H1 (cell line): Measurements from ENCODE around the gene SPOCK2. TPM values are rescaled to one million over a fixed set of nuclear protein-coding genes. Genes with fewer than 3 reads are reported as not detected.

Experiments
- CTCF ChIA-PET: fragments of 300-600 bp; sonication (Branson Sonifier 250); formaldehyde crosslinking; loops from one replicate; lab custom pipeline; 2021; ENCODE audit not compliant: partially characterized antibody; lab: Charles Lee
- POLR2A ChIA-PET: fragments of 300-600 bp; sonication (Branson Sonifier 250); formaldehyde crosslinking; loops from one replicate; lab custom pipeline; 2021; ENCODE audit warnings: inconsistent platforms; ENCODE audit not compliant: partially characterized antibody; lab: Charles Lee
- DNase-seq, 2 experiments: peaks; one replicate each; pipeline versions ENCODE4 v3.0.0 to v3.0.0-alpha.2; 2010 to 2022; ENCODE audit warnings: low spot score in 2 of 2, low read depth in 1 of 2, mixed read lengths in 1 of 2
- FAIRE-seq: peaks from 2 replicates; lab custom pipeline; 2011; peaks lifted over from hg19 to GRCh38; lab: Jason Lieb, UNC
- H2AFZ ChIP-seq: 2 replicates; pipeline ENCODE4 v1.8.1; 2012; ENCODE audit warnings: low read length, inconsistent platforms
- H2AK5ac ChIP-seq: 2 replicates; pipeline ENCODE4 v1.6.1; 2013; ENCODE audit warnings: low read depth, low read length
- H2BK120ac ChIP-seq: replicated peaks from 2 replicates; pipeline ENCODE3; 2013; ENCODE audit warnings: low read depth, low read length, inconsistent platforms
- H2BK12ac ChIP-seq: 2 replicates; pipeline ENCODE4 v1.6.1; 2013; ENCODE audit warnings: low read depth, low read length
- H2BK15ac ChIP-seq: 2 replicates; pipeline ENCODE4 v1.6.1; 2013; ENCODE audit warnings: low read length
- H2BK20ac ChIP-seq: 2 replicates; pipeline ENCODE4 v1.6.1; 2013; ENCODE audit warnings: low read length
- H2BK5ac ChIP-seq: 2 replicates; pipeline ENCODE4 v1.6.1; 2013; ENCODE audit warnings: low read depth, low read length
- H3K14ac ChIP-seq: 2 replicates; pipeline ENCODE4 v1.6.1; 2013; ENCODE audit warnings: inconsistent platforms; ENCODE audit not compliant: insufficient read length
- H3K18ac ChIP-seq: 2 replicates; pipeline ENCODE4 v1.6.1; 2013; ENCODE audit warnings: low read length; ENCODE audit errors: extremely low read depth
- H3K23ac ChIP-seq: 2 replicates; pipeline ENCODE4 v1.6.1; 2013; ENCODE audit warnings: inconsistent platforms; ENCODE audit not compliant: insufficient read length
- H3K23me2 ChIP-seq: 2 replicates; pipeline ENCODE4 v1.6.1; 2013; ENCODE audit warnings: low read depth, low read length
- H3K27ac ChIP-seq: 2 replicates; pipeline ENCODE4 v1.6.1; 2011; ENCODE audit warnings: low read depth, low read length, inconsistent platforms
- H3K27me3 ChIP-seq, 4 experiments: replicated peaks in 1 of 4; 1 replicate in 1 of 4; 2 replicates in 3 of 4; pipeline versions ENCODE4 v1.6.1 to v1.8.1; 2011 to 2013; ENCODE audit warnings: low read length in 3 of 4, mild to moderate bottlenecking in 3 of 4, inconsistent platforms in 2 of 4, mixed read lengths in 2 of 4, moderate library complexity in 1 of 4; ENCODE audit not compliant: control insufficient read depth in 3 of 4, insufficient read depth in 3 of 4; ENCODE audit errors: extremely low read depth in 1 of 4
- H3K36me3 ChIP-seq, 4 experiments: 2 replicates each; pipeline versions ENCODE4 v1.6.1 to v1.8.1; 2011 to 2013; ENCODE audit warnings: mild to moderate bottlenecking in 4 of 4, low read length in 3 of 4, moderate library complexity in 2 of 4, control low read depth in 1 of 4, inconsistent platforms in 1 of 4; ENCODE audit not compliant: insufficient read depth in 4 of 4, control insufficient read depth in 2 of 4
- H3K4ac ChIP-seq: replicated peaks from 2 replicates; pipeline ENCODE3; 2013; ENCODE audit warnings: low read length, low read depth, mixed read lengths, inconsistent platforms; ENCODE audit not compliant: insufficient read length
- H3K4me1 ChIP-seq, 4 experiments: replicated peaks in 1 of 4; 1 replicate in 1 of 4; 2 replicates in 3 of 4; pipeline versions ENCODE4 v1.6.1 to v1.8.1; 2011 to 2013; ENCODE audit warnings: low read length in 3 of 4, inconsistent platforms in 2 of 4, mixed read lengths in 1 of 4; ENCODE audit not compliant: insufficient read depth in 4 of 4, control insufficient read depth in 3 of 4
- H3K4me2 ChIP-seq, 2 experiments: 2 replicates each; pipeline versions ENCODE4 v1.6.1 to v1.8.1; 2011 to 2013; ENCODE audit warnings: low read depth in 2 of 2, low read length in 2 of 2, control low read depth in 1 of 2, inconsistent platforms in 1 of 2, mild to moderate bottlenecking in 1 of 2; ENCODE audit not compliant: insufficient read depth in 1 of 2
- H3K4me3 ChIP-seq, 4 experiments: fragments of 200-600, 300-600 bp in 1 of 4; sonication (generic), shearing (Covaris generic), sonication (Bioruptor Twin) in 1 of 4; 2 replicates each; pipeline versions ENCODE4 v1.5.1 to v1.8.1; 2011 to 2016; ENCODE audit warnings: low read length in 4 of 4, low read depth in 3 of 4, control low read depth in 2 of 4, inconsistent platforms in 2 of 4, mild to moderate bottlenecking in 2 of 4, mixed read lengths in 1 of 4, moderate library complexity in 1 of 4; ENCODE audit not compliant: insufficient read depth in 2 of 4; ENCODE audit errors: extremely low read depth in 1 of 4
- H3K56ac ChIP-seq: replicated peaks from 2 replicates; pipeline ENCODE3; 2013; ENCODE audit warnings: low read depth, mild to moderate bottlenecking, mixed read lengths, low read length, inconsistent platforms; ENCODE audit not compliant: insufficient read length
- H3K79me1 ChIP-seq: 2 replicates; pipeline ENCODE4 v1.6.1; 2013; ENCODE audit warnings: low read depth, low read length, control low read depth
- H3K79me2 ChIP-seq, 2 experiments: 2 replicates each; pipeline versions ENCODE4 v1.6.1 to v1.8.1; 2012 to 2013; ENCODE audit warnings: low read length in 2 of 2, mild to moderate bottlenecking in 2 of 2, inconsistent platforms in 1 of 2; ENCODE audit not compliant: insufficient read depth in 2 of 2, control insufficient read depth in 1 of 2
- H3K9ac ChIP-seq, 4 experiments: replicated peaks in 1 of 4; 1 replicate in 1 of 4; 2 replicates in 3 of 4; pipeline versions ENCODE4 v1.6.1 to v1.8.1; 2011 to 2013; ENCODE audit warnings: low read depth in 3 of 4, low read length in 3 of 4, control low read depth in 2 of 4, mild to moderate bottlenecking in 2 of 4, moderate library complexity in 2 of 4, inconsistent platforms in 1 of 4; ENCODE audit errors: extremely low read depth in 1 of 4
- H3K9me3 ChIP-seq, 2 experiments: 2 replicates each; pipeline versions ENCODE4 v1.6.1 to v1.8.1; 2012 to 2013; ENCODE audit warnings: mild to moderate bottlenecking in 2 of 2, moderate library complexity in 2 of 2, control low read depth in 1 of 2, inconsistent platforms in 1 of 2, low read depth in 1 of 2, low read length in 1 of 2, mixed read lengths in 1 of 2; ENCODE audit not compliant: insufficient read depth in 2 of 2
- H4K20me1 ChIP-seq, 2 experiments: replicated peaks in 1 of 2; 2 replicates each; pipeline versions ENCODE3 to v1.8.1; 2011 to 2013; ENCODE audit warnings: inconsistent platforms in 2 of 2, low read length in 2 of 2, mild to moderate bottlenecking in 1 of 2; ENCODE audit not compliant: insufficient read depth in 2 of 2, control insufficient read depth in 1 of 2
- H4K5ac ChIP-seq: 2 replicates; pipeline ENCODE4 v1.6.1; 2013; ENCODE audit warnings: low read length, low read depth, mixed read lengths, inconsistent platforms; ENCODE audit not compliant: insufficient read length
- H4K8ac ChIP-seq: 2 replicates; pipeline ENCODE4 v1.8.0; 2013; ENCODE audit warnings: mild to moderate bottlenecking, moderate library complexity, low read length, inconsistent platforms; ENCODE audit not compliant: insufficient read depth; ENCODE audit errors: extremely low read depth
- H4K91ac ChIP-seq: replicated peaks from 2 replicates; pipeline ENCODE3; 2013; ENCODE audit warnings: low read length, mixed read lengths, inconsistent platforms; ENCODE audit not compliant: insufficient read length
- ASH2L ChIP-seq: fragments of 200-600, 300-600 bp; sonication (generic); IDR thresholded peaks from one replicate; pipeline ENCODE4 v1.7.1; 2017; ENCODE audit warnings: low read length
- ATF2 ChIP-seq: IDR thresholded peaks from 2 replicates; pipeline ENCODE4 v1.6.1; 2012; ENCODE audit warnings: low read length, inconsistent platforms
- CEBPB ChIP-seq: IDR thresholded peaks from 2 replicates; pipeline ENCODE4 v1.6.1; 2012; ENCODE audit warnings: low read depth, low read length
- NANOG ChIP-seq: IDR thresholded peaks from 2 replicates; pipeline ENCODE4 v1.6.1; 2011; ENCODE audit warnings: low read length, low read depth, mild to moderate bottlenecking, inconsistent platforms; ENCODE audit not compliant: insufficient read depth, poor library complexity, severe bottlenecking
- TAF1 ChIP-seq: IDR thresholded peaks from 2 replicates; pipeline ENCODE4 v1.6.1; 2011; ENCODE audit warnings: mild to moderate bottlenecking, low read depth, low read length
- WGBS, 2 experiments: shearing (Covaris generic) in 1 of 2; methylation state at CpG; one replicate each; pipeline versions ENCODE4 v1.1.6 to v1.1.7; 2013 to 2015; ENCODE audit warnings: low lambda C conversion rate in 2 of 2, mixed read lengths in 2 of 2, inconsistent platforms in 1 of 2, low coverage in 1 of 2, missing lambda C conversion rate in 1 of 2; ENCODE audit not compliant: insufficient replicate concordance in 2 of 2, insufficient coverage in 1 of 2, insufficient read length in 1 of 2; ENCODE audit errors: extremely low coverage in 1 of 2, missing lambda C conversion rate in 1 of 2; 5-methylcytosine and 5-hydroxymethylcytosine counted together
- polyA plus RNA-seq, 7 experiments: library from polyadenylated mRNA; depleted of rRNA in 3 of 7; stranded (reverse) in 5 of 7; unstranded in 2 of 7; fragments of >200 nt in 5 of 7; fragments of 200-250 nt in 2 of 7; gene quantifications; 1 replicate in 5 of 7; 2 replicates in 1 of 7; 4 replicates in 1 of 7; pipeline versions ENCODE4 v1.2.1 to v1.2.3, GENCODE V29; 2011 to 2013; ENCODE audit warnings: missing spikeins in 2 of 7, mixed read lengths in 2 of 7
- total RNA-seq: library from RNA; stranded (reverse); fragmentation: NEBNext Ultra II Directional; extraction: Animal tissue kit (Norgen Biotek cat#: 25700); gene quantifications from 2 replicates; pipeline ENCODE4 v1.2.1, GENCODE V29; 2021

Gene SPOCK2
- total and polyA plus RNA-seq, 2 of the 8 experiments (the other 6 are each of a cell fraction or from before 2014, with no cell fraction given) = 1.5 to 1.9 TPM

- no peaks in the 10 kb centered on the region for H3K79me1 ChIP-seq
- no peaks in the 10 kb centered on the region for H3K79me2 ChIP-seq
- TF ChIP-seq CEBPB = no peak
- TF ChIP-seq ATF2 = no peak
- TF ChIP-seq ASH2L = no peak
- TF ChIP-seq TAF1 = no peak
- no peak for TF ChIP-seq NANOG
- H2AFZ ChIP-seq = no peak overlapping the region
- no peak overlapping the region for H3K56ac ChIP-seq
- H3K23me2 ChIP-seq = no peaks in the 10 kb centered on the region
- H3K18ac ChIP-seq = no peak overlapping the region
- H4K8ac ChIP-seq = no peak overlapping the region; the same call in 1 of the 2 replicates
- H3K4me3 ChIP-seq = no peak overlapping the region
- 84% methylated on average over 8 of the region's 9 CpGs; no CpG with 5 or more reads in 1 of the 2 experiments for WGBS, 2 experiments
- H3K27me3 ChIP-seq = no peaks in the 10 kb centered on the region
- peaks cover 0 to 3% of the 10 kb centered on the region in 2 experiments for H4K20me1 ChIP-seq
- no peak overlapping the region for H3K14ac ChIP-seq
- no peaks in the 10 kb centered on the region for H3K9me3 ChIP-seq
- no peak overlapping the region for H2AK5ac ChIP-seq
- DNase-seq = no peak
- ChIA-PET POLR2A (interaction anchor here (2.0 kb wide), 1 partner anchor 211 kb away, joined by 5 read pairs; the partner anchor contains the start of gene DDIT4), CTCF (interaction anchor here (0.8 to 8.2 kb wide), 19 partner anchors 8 to 275 kb away, joined by 3 to 77 read pairs (median 5); partner anchors contain the start of gene SPOCK2)
- no peak for FAIRE-seq
- H3K36me3 ChIP-seq = no peaks in the 10 kb centered on the region
- H2BK15ac ChIP-seq = peak overlapping the region; percentile 46; the same call in 1 of the 2 replicates
- H3K4me1 ChIP-seq = peaks cover 0 to 9% (median 7%) of the 10 kb centered on the region in 4 experiments; a peak in 4 of 7 replicates
- H3K9ac ChIP-seq = no peak overlapping the region
- no peak overlapping the region for H3K4me2 ChIP-seq
- H2BK5ac ChIP-seq = no peak overlapping the region
- no peak overlapping the region for H2BK20ac ChIP-seq
- H2BK120ac ChIP-seq = no peak overlapping the region
- no peak overlapping the region for H3K23ac ChIP-seq
- no peak overlapping the region for H4K91ac ChIP-seq
- H4K5ac ChIP-seq = no peak overlapping the region
- 0 out of 2 replicates have a peak overlapping the region, but pooled peaks have one; percentile 27 for H2BK12ac ChIP-seq
- H3K4ac ChIP-seq = no peak overlapping the region
- no peak overlapping the region for H3K27ac ChIP-seq
Observed at GRCh38 chr10:72061930-72062329, 26.4 kb downstream of the SPOCK2 start.
